Measurements from ENCODE around the gene RASSF10.

DNA sequence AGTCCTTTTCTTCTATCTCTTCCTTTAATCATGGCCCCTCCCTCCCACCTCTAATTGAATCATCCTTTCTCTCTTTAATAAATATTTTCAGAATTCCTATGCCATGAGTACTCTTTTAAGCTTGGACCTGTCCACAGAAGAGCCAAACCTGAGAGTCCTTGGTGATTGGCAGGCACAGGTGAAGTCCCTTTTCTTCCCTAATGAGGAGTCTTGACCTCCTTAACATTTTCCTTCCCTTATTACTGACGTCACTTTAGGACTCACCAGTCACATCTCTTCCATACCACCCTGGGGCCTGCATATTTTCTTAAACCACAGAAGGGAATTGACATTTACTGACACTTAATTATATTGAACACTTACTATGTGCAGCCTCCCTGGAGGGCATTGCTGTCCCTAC is 41.0 kb upstream of the RASSF10 start:
- TF ChIP-seq, protein P1, sequence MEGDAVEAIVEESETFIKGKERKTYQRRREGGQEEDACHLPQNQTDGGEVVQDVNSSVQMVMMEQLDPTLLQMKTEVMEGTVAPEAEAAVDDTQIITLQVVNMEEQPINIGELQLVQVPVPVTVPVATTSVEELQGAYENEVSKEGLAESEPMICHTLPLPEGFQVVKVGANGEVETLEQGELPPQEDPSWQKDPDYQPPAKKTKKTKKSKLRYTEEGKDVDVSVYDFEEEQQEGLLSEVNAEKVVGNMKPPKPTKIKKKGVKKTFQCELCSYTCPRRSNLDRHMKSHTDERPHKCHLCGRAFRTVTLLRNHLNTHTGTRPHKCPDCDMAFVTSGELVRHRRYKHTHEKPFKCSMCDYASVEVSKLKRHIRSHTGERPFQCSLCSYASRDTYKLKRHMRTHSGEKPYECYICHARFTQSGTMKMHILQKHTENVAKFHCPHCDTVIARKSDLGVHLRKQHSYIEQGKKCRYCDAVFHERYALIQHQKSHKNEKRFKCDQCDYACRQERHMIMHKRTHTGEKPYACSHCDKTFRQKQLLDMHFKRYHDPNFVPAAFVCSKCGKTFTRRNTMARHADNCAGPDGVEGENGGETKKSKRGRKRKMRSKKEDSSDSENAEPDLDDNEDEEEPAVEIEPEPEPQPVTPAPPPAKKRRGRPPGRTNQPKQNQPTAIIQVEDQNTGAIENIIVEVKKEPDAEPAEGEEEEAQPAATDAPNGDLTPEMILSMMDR (IDR thresholded peaks at IDR 0.05): no peak
- TF ChIP-seq EZH2 (IDR thresholded peaks at IDR 0.05): no peak
- no peak for TF ChIP-seq EZH2phosphoT487 (IDR thresholded peaks at IDR 0.05)

All from neural progenitor cell (in vitro differentiated cells).